HG02798 (cell line): ENCODE results near the gene GFOD2.
"Not testable (repeated sequence)": the region's sequence is repeated elsewhere in the genome, so short reads cannot be mapped to it uniquely, and the experiment has no call there.

ENCODE experiments used
- ATAC-seq: cut with Tn5 transposase; IDR thresholded peaks from one replicate; pipeline ENCODE4 v1.9.1; 2021; ENCODE audit warnings: mild to moderate bottlenecking; ENCODE audit not compliant: unreplicated experiment, poor library complexity

The GFOD2 gene

DNA sequence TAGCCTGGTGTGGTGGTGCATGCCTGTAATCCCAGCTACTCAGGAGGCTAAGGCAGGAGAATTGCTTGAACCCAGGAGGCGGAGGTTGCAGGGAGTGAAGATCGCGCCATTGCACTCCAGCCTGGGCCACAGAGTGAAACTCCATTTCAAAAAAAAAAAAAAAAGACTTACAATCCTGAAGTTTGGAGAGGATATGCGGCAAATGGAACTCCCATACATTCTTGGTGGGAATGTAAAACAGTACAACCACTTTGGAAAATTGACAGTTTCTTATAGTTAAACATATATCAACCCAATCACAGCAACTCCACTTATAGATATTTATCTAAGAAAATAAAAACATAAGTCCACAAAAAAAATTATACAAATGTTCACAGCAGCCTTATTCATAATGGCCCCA is 11.9 kb downstream of the GFOD2 start:
- ATAC-seq = no peak

GRCh38 chr16:67704110-67704509 is 15.0 kb downstream of the GFOD2 start:
- no peak for ATAC-seq

GRCh38 chr16:67703626-67704025 is 15.5 kb downstream of the GFOD2 start:
- no peak for ATAC-seq

DNA sequence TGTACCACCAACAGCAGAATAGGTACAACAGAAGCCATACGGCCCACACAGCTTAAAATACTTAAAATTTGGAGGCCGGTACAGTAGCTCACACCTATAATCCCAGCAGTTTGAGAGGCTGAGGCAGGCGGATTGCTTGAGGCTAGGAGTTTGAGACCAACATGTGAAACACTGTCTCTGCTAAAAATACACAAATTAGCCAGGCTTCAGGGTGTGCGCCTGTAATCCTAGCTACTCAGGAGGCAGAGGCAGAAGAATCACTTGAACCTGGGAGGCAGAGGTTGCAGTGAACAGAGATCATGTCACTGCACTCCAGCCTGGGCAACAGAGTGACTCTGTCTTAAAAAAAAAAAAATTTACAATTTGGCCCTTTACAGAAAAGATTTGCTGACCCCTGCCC is 17.0 kb downstream of the GFOD2 start:
- no peak for ATAC-seq

DNA sequence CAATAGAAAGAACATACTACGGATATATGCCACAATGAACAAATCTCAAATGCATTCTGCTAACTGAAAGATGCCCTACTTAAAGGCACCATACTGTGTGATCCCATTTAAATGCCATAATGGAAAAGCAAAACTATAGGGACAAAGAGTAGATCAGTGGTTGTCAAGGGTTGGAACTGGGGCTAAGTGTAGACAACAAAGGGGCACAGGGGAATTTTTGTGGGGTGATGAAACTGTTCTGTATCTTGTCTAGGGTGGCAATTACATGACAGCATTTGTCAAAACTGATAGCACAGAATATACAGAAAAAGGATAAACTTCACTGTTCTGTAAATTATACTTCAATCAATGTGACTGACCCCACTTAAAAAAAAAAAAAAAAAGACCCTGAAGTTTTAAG is 17.7 kb downstream of the GFOD2 start:
- no peak for ATAC-seq

GRCh38 chr16:67699265-67699664 is 19.9 kb downstream of the GFOD2 start:
- no peak for ATAC-seq

DNA sequence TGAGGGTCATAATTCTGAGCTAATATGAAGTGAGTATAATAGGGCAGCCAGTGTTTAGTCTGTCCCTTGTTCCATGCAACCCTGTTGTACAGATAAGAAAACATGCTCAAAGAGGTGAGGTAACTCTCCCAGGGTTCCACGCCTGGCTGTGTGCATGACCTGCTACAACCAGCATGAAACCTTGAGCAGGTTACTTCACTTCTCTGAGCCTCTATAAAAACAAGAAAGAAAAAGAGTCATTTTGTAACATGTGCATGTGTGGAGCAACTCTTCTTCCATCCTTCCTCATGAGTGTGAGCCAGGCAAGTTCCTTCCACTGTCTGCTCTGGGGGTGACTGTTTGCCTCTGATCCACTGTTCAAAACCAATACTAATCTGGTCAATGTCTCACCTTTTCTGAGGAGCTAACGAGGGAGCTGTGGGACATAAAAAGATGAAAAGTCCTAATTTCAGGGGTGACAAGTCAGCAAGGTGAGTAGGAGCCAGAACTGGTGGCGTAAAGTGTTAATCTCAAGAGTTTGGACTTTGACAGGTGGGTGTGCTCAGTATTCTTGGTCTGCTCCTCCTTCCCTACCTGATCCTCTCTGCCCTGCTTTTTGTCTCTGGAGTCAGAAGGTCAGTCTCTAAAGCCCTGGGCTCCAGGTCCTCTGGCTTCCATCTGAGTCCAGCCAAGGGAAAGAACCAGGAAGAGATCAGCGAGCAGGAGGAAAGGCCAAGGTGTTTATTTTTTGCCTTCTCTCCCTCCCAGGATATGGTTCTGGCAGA is 21.5 kb downstream of the GFOD2 start:
- no peak for ATAC-seq

GRCh38 chr16:67694611-67695010 is 24.5 kb downstream of the GFOD2 start:
- ATAC-seq = no peak

GRCh38 chr16:67693517-67694285 is 25.4 kb downstream of the GFOD2 start:
- ATAC-seq = not testable (repeated sequence)

- ATAC-seq = no peak
Observed at GRCh38 chr16:67685388-67686112, 33.6 kb downstream of the GFOD2 start.

DNA sequence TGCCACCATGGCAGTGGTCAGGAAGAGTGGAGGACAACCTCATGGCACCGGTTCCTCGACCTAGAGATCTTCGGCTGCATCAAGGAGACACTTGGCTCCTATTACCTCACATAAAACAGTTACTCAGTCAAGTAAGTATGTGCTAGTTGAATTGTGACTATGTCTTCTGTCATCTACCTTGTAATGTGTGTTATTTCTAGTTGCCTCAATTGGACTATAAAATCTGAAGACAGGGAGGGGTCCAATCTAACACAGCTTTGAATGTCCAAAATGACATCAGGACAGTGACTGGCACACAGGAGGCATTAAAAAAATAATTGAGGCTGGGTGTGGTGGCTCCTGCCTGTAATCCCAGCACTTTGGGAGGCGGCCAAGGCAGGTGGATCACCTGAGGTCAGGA is 35.3 kb downstream of the GFOD2 start:
- ATAC-seq = no peak

DNA sequence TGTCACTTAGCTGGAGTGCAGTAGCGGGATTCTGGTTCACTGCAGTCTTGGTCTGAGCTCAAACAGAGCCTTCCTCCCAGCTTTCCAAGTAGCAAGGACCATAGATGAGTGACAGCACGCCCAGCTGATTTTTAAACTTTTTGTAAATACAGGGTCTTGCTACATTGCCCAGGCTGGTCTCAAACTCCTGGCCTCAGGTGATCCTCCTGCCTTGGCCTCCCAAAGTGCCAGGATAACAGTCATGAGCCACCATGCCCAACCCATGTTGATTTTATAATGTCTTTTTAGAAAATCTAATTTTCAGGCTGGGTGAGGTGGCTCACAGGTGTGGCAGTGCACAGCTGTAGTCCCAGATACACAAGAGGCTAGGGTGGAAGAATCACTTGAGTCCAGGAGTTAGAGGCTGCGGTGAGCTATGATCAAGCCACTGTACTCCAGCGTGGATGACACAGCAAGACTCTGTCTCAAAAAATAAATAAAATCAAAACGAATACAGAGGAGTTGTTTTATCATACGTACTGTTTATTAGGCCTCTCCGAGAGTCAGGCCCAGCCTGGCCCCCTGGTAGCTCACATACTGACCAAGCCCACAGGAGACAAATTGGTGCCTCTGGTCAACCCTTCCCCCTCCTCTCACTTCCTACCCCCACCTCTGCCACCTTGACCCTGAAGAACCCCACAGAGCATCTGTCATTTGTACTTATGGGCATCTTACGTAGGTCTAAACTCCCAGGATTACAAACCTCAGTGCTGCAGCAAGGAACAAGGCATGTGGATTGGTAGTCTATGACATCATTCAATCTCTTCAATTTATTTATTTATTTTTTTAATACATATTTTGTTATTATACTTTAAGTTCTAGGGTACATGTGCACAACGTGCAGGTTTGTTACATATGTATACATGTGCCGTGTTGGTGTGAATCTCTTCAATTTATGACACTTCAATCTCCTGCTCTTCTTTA is 38.9 kb downstream of the GFOD2 start:
- ATAC-seq = no peak

GRCh38 chr16:67678354-67679023 is 40.6 kb downstream of the GFOD2 start:
- ATAC-seq = no peak

DNA sequence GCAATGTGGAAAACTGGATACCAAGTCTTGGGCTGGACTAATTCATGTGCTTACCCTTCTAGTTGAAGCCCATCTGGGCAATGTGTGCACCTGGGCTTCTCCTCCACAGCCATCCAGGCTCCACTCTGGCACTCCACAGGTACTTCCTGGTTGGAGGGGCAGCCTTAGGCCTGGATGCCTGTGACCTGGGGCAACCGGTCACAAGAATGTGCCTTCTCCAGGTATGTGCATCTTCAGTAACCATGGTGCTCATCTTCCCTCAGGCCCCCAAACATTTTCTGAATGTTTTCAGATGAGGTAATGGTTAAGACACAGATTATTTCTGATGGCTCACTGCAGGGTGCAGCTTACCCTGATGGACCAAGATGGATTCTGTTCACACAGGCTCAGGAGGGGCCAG is 41.4 kb downstream of the GFOD2 start:
- no peak for ATAC-seq

GRCh38 chr16:67676939-67677338 is 42.2 kb downstream of the GFOD2 start:
- no peak for ATAC-seq

DNA sequence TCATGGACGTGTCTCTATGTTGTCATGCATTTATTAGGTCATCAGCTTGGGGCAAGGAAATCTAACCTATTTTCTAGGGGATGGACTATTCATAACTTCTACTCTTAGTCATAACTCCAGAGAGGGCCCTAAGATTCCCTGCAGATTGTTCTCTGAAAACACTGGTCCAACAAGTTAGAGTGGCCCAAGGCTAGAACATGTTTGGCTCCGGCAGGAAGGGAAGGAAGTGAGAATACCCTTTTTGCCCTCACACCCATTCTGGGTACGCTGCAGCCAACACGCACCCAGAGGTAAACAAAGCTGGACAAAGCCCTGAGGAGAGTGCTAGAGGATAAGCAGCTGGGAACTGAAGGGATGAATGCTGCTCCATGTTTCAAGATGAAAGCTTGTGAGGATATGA is 42.6 kb downstream of the GFOD2 start:
- no peak for ATAC-seq

- ATAC-seq = no peak
Observed at GRCh38 chr16:67675999-67676398, 43.1 kb downstream of the GFOD2 start.

GRCh38 chr16:67675579-67675935 is 43.6 kb downstream of the GFOD2 start:
- ATAC-seq = no peak

DNA sequence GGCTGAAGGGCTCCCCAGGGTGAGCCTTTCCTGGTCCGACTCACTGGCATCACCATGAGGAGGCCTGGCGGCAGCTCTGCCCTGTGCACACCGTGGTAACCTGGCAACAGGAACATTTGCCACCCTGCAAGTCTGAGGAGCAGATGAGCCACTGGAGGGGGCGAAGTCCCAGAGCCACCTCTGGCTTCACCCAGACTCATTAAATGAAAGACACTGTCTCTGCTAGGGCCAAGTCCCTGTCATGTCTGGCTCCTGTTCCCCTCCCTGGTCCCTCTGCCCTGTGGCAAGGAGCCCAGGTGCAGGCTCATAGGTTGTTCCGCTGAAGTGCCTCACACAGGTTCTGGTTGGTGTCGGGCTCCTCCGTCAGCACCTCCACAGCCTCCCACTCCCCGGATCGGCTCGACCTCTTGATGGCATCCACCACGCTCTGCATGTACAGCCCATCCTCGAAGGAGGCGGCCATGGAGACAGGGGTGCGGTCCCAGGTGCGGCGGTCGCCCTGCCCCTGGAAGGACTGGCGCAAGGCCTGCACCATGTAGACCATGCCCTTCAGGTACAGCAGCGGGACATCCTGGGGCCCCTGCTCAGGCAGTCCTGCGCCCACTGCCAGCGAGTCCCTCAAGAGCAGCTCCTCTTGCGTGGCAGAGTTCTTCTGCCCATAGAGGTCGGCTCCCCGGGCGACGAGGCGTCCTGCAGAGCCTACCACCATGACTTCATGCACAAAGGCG is 44.1 kb downstream of the GFOD2 start:
- no peak for ATAC-seq
